Stimulated activated CD4-positive, alpha-beta T cell treated with anti-CD3 and anti-CD28 coated beads, Interleukin-4, amount 100 ng/mL, for 1 hour (primary cell): ENCODE data around the gene NRK.
"Not testable (repeated sequence)": the region's sequence is repeated elsewhere in the genome, so short reads cannot be mapped to it uniquely, and the experiment has no call there.

ENCODE experiments used
- DNase-seq: peaks from one replicate; pipeline ENCODE4 v3.0.0-alpha.2; 2020

The NRK gene

GRCh38 chrX:105882581-105883275 lies 60.4 kb downstream of the NRK start:
- no peak for DNase-seq

DNA sequence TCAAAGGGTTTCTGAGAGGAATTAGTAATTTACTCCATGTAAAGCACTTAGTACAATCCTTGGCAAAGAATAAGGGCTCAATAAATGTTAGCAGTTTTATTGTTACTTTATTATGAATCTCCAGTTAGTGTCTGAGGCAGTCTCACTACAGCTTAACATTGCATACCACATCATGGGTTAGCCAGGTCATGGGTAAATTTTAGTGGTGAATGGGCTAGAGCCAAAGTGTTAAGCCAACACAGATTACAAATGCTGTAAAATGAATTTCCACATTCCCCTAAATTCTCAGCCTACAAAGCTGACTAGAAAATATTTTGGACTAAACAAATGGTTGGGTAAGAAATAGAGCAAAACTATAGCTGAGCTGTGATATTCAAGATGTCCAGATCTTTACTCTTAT lies 72.4 kb downstream of the NRK start:
- DNase-seq: no peak

DNA sequence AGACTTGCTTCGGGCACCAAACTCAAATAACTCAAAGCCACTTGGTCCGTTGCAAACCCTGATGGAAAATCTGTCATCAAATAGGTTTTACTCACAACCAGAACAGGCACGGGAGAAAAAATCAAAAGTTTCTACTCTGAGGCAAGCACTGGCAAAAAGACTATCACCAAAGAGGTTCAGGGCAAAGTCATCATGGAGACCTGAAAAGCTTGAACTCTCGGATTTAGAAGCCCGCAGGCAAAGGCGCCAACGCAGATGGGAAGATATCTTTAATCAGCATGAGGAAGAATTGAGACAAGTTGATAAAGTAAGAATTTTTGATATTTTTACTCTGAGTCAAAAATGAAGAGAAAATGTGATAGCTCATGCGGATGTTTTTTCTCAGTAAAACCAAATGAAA lies 87.2 kb downstream of the NRK start:
- DNase-seq: no peak

- no peak for DNase-seq
Measured at GRCh38 chrX:105910563-105911105, 88.3 kb downstream of the NRK start.

GRCh38 chrX:105945266-105945665 lies 122.9 kb downstream of the NRK start:
- no peak for DNase-seq

DNA sequence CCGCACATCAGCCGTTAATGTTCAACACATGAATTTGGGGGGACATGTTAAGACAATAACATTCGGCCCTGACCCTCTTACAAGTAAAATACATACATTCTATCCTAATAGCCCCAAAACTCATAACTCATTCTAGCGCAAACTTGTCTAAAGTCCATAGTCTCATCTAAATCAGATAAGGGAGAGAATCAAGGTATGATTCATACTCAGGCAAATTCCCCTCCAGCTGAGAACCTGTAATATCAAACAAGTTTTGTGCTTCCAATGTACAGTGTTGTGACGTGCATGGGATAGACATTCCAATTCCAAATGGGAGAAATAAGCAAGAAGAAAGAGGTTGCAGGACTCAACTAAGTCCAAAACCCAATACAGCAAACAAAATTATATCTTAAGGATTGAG lies 147.1 kb downstream of the NRK start:
- DNase-seq: no peak

- no peak for DNase-seq
Measured at GRCh38 chrX:105972690-105973386, 150.5 kb downstream of the NRK start.

DNA sequence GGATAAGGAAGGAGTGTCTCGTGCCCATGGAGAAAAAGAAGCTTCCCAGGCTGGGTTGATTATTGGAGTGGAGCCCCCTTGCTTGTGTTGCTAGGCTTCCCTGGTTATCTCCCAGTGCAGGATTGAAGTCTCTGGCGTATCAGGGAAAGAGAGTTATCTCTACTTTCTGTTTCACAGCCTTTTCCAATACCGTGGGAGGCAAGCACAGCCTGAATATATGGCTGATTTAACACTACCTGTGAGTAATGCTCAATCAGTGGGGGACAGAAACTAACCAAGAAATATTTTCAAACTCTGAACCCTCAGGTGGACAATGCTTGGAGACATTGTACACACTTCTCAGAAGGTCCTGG lies 151.0 kb downstream of the NRK start:
- DNase-seq: no peak

GRCh38 chrX:105975382-105975781 lies 153.0 kb downstream of the NRK start:
- DNase-seq: no peak

- no peak for DNase-seq
Measured at GRCh38 chrX:105981772-105982485, 159.6 kb downstream of the NRK start.

DNA sequence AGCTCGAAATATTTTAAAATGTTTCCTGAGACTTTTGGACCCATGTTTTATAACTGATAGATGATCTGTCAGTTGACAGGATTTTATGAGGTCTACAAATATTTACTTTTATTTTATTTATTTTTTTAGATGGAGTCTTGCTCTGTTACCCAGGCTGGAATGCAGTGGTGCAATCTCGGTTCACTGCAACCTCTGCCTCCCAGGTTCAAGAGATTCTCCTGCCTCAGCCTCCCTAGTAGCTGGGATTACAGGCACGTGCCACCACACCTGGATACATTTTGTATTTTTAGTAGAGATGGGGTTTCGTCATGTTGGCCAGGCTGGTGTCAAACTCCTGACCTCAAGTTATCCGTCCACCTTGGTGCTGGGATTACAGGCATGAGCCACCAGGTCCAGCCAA lies 166.1 kb downstream of the NRK start:
- DNase-seq: not testable (repeated sequence)

- DNase-seq: no peak
Measured at GRCh38 chrX:105999294-105999693, 177.0 kb downstream of the NRK start.

DNA sequence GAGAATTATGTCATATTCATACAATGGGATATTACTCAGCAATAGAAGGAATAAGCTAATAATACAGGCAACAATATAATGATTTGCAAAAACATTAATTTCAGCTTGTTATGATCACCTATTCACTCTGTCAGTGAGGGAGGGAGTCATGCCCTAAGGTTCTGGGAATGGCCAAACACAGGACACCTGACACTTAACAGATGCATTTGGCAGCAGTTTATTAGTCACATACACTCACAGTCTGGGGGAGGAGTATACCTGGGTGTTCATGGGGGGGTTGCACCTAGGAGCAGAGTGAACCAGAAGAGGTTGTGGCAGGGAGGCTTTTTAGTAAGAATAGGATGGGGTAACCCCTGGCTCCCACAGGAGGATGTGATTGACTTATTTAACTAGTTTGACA lies 177.9 kb downstream of the NRK start:
- DNase-seq: no peak

DNA sequence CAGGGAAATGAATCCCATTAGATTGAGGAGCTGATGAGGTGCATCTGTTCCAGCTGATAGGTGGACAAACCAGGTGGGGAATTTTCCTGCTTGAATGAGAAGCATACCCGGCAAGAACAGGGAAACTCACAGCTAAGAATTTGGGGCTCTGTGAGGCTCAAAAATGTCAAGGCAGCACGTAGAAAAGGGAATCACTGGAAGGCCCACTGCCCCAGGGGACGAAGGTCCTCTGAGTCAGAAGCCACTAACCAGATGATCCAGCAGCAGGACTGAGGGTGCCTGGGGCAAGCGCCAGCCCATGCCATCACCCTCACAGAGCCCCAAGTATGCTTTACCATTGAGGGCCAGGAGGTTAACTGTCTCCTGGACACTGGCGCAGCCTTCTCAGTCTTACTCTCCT lies 178.3 kb downstream of the NRK start:
- not testable (repeated sequence) for DNase-seq

GRCh38 chrX:106005684-106006083 lies 183.3 kb downstream of the NRK start:
- no peak for DNase-seq

GRCh38 chrX:106007815-106008214 lies 185.5 kb downstream of the NRK start:
- no peak for DNase-seq
